HK-2 (cell line): ENCODE results near the gene CSGALNACT2.

ENCODE experiments used
- DNase-seq: peaks from one replicate; pipeline ENCODE4 v3.0.0-alpha.2; 2018; ENCODE audit not compliant: unreplicated experiment

The CSGALNACT2 gene

GRCh38 chr10:43226851-43227845 is 88.9 kb downstream of the CSGALNACT2 start:
- no peak for DNase-seq

GRCh38 chr10:43227911-43228782 is 89.9 kb downstream of the CSGALNACT2 start:
- DNase-seq, result peak; percentile 0

DNA sequence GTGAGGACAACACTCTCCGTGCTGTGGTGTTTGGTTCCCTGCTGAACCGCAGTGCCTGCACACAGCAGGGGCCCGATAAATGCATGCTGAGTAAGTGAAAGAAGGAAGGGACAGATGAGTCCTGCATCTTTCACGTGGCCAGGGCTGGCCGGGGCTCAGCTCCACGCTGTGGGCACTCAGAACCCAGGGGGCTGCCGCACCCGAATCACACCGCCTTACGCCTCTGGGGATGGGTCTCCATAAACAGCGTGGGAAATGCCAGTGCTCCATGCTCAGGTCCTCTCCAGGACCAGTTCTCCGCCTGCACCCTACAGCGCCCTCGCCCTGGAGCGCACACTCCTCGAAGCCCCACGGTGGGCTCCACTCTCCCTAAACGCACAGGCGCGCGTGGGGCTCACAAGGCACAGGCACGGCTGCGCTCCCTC is 90.5 kb downstream of the CSGALNACT2 start:
- no peak for DNase-seq

GRCh38 chr10:43229208-43230061 is 91.2 kb downstream of the CSGALNACT2 start:
- peak; percentile 8 for DNase-seq

DNA sequence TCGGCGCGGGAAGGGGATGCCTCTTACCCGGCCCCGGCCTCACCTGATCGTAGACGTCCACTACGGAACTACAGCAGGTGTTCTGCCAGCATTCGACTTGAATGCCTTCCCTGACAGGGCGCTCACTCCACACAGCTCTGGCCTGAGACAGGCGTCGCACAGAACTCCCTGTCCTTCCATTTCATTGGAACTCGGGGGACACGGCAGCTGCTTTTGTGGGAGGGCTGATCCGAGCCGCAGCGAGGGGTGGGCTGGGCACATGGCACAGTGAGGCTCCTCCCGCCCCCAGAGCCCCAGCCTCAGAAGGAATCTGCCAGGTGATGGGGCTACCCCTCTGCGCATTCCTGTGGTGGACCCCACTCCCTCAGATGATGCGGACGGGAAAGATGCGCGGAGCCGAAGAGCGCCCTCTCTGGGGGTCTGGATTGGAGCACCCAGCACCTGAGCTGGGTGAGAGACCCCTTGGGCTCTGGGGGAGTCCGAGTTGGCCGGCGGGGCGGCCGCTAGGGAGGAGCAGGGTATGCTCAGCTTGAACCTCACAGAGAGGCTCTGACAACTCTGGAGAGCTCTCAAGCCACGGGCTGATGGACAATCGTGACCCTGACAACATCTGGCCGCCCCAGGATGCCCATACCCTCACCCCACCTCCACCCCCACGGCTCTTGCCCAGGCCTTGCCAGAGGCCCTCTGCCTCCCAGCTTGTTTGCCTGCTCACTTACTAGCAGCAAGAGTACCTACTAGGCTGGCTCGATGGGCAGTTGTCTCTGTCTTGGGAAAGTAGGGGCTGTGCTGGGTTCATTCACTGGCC is 92.1 kb downstream of the CSGALNACT2 start:
- DNase-seq, result peak; percentile 0

- DNase-seq, result peak; percentile 1
Observed at GRCh38 chr10:43230909-43231522, 92.8 kb downstream of the CSGALNACT2 start.

- peak; percentile 0 for DNase-seq
Observed at GRCh38 chr10:43231523-43232078, 93.4 kb downstream of the CSGALNACT2 start.

- no peak for DNase-seq
Observed at GRCh38 chr10:43233601-43234430, 95.6 kb downstream of the CSGALNACT2 start.

- DNase-seq, result peak; percentile 0
Observed at GRCh38 chr10:43234471-43235041, 96.3 kb downstream of the CSGALNACT2 start.
